Measurements from ENCODE around the gene LTA4H. TPM values are rescaled to one million over a fixed set of nuclear protein-coding genes. Genes with fewer than 3 reads are reported as not detected.

LTA4H gene
- total RNA-seq, 1 experiment from 2014 or later: 118 TPM

GRCh38 chr12:95998611-95999286 is 36.6 kb downstream of the LTA4H start:
- Histone ChIP-seq H3K4me1 (replicated peaks; ENCODE audit: insufficient read depth) (peaks cover 39% of the 10 kb centered on the region), H3K36me3 (ENCODE audit: low read depth) (peaks cover 3% of the 10 kb centered on the region; the same call in 1 of the 2 replicates), H3K4me3 (no peak overlapping the region), H3K4me2 (0 out of 2 replicates have a peak overlapping the region, but pooled peaks have one; percentile 60), H4K20me1 (ENCODE audit: insufficient read depth) (no peaks in the 10 kb centered on the region), H3K9me3 (ENCODE audit: insufficient read depth, low read depth) (no peaks in the 10 kb centered on the region), H3K79me2 (ENCODE audit: low read depth) (no peaks in the 10 kb centered on the region), H3F3A (ENCODE audit: insufficient read depth, low read depth) (peaks cover 36% of the 10 kb centered on the region), H3K9me2 (ENCODE audit: insufficient read depth) (no peaks in the 10 kb centered on the region), H2AFZ (no peak overlapping the region), H3K27me3 (ENCODE audit: insufficient read depth, low read depth) (no peaks in the 10 kb centered on the region), H3K27ac (peak overlapping the region; percentile 37)
- TF ChIP-seq EZH2 (IDR thresholded peaks at IDR 0.05; ENCODE audit: low read depth): no peak
- TF ChIP-seq CTCF (conservative IDR thresholded peaks at IDR 0.05): peak; percentile 75
- intact Hi-C loops (cut with micrococcal nuclease; ENCODE audit: unreplicated experiment): no loop called here
- TSS peak; percentile 15 for BruUV-seq (replicated peaks)
- CTCF ChIA-PET: interaction anchor here (0.5 to 0.9 kb wide), 7 partner anchors 58 to 1473 kb away, joined by 3 to 8 read pairs (median 4); no protein-coding TSS in a partner anchor
- no peak for DNase-seq
- POLR2A ChIA-PET (ENCODE audit: unreplicated experiment): interaction anchor here (0.5 to 0.6 kb wide), 3 partner anchors 14 to 525 kb away, joined by 3 to 18 read pairs (median 4); no protein-coding TSS in a partner anchor

GRCh38 chr12:95997911-95998510 is 37.4 kb downstream of the LTA4H start:
- Histone ChIP-seq H3K9me2 (ENCODE audit: insufficient read depth) (no peaks in the 10 kb centered on the region), H3K4me3 (no peak overlapping the region), H3K36me3 (ENCODE audit: low read depth) (no peaks in the 10 kb centered on the region), H3K27me3 (ENCODE audit: insufficient read depth, low read depth) (no peaks in the 10 kb centered on the region), H3K4me1 (replicated peaks; ENCODE audit: insufficient read depth) (peaks cover 39% of the 10 kb centered on the region), H2AFZ (no peak overlapping the region), H3K9me3 (ENCODE audit: insufficient read depth, low read depth) (no peaks in the 10 kb centered on the region), H3K27ac (peak overlapping the region; percentile 48), H3K4me2 (peak overlapping the region; percentile 60; the same call in 1 of the 2 replicates), H3F3A (ENCODE audit: insufficient read depth, low read depth) (peaks cover 36% of the 10 kb centered on the region), H4K20me1 (ENCODE audit: insufficient read depth) (no peaks in the 10 kb centered on the region), H3K79me2 (ENCODE audit: low read depth) (no peaks in the 10 kb centered on the region)
- POLR2A ChIA-PET (ENCODE audit: unreplicated experiment): interaction anchor here (0.6 kb wide), 2 partner anchors 133 to 525 kb away, joined by 3 to 18 read pairs; no protein-coding TSS in a partner anchor
- peak in 1 of 2 experiments; percentile 75 for DNase-seq
- intact Hi-C loops (cut with micrococcal nuclease; ENCODE audit: unreplicated experiment): no loop called here
- BruUV-seq (replicated peaks): no TSS peak
- TF ChIP-seq EZH2 (IDR thresholded peaks at IDR 0.05; ENCODE audit: low read depth) (no peak), CTCF (conservative IDR thresholded peaks at IDR 0.05) (no peak)
- CTCF ChIA-PET: interaction anchor here (0.5 to 0.9 kb wide), 6 partner anchors 57 to 1473 kb away, joined by 3 to 8 read pairs (median 4); no protein-coding TSS in a partner anchor

- Histone ChIP-seq H2AFZ (no peak overlapping the region), H3K27ac (peak overlapping the region; percentile 48), H4K20me1 (ENCODE audit: insufficient read depth) (no peaks in the 10 kb centered on the region), H3F3A (ENCODE audit: insufficient read depth, low read depth) (peaks cover 36% of the 10 kb centered on the region), H3K4me2 (peak overlapping the region; percentile 60), H3K79me2 (ENCODE audit: low read depth) (no peaks in the 10 kb centered on the region), H3K36me3 (ENCODE audit: low read depth) (no peaks in the 10 kb centered on the region), H3K27me3 (ENCODE audit: insufficient read depth, low read depth) (no peaks in the 10 kb centered on the region), H3K9me3 (ENCODE audit: insufficient read depth, low read depth) (no peaks in the 10 kb centered on the region), H3K9me2 (ENCODE audit: insufficient read depth) (no peaks in the 10 kb centered on the region), H3K4me1 (replicated peaks; ENCODE audit: insufficient read depth) (peaks cover 39% of the 10 kb centered on the region), H3K4me3 (no peak overlapping the region)
- DNase-seq: peak in 1 of 2 experiments; percentile 69
- ChIA-PET CTCF (no interaction called here), POLR2A (ENCODE audit: unreplicated experiment) (interaction anchor here (0.6 kb wide), 1 partner anchor 279 kb away, joined by 3 read pairs; no protein-coding TSS in a partner anchor)
- BruUV-seq (replicated peaks): no TSS peak
- intact Hi-C loops (cut with micrococcal nuclease; ENCODE audit: unreplicated experiment): no loop called here
- TF ChIP-seq CTCF (conservative IDR thresholded peaks at IDR 0.05) (no peak), EZH2 (IDR thresholded peaks at IDR 0.05; ENCODE audit: low read depth) (no peak)
Observed at GRCh38 chr12:95997276-95997675, 38.1 kb downstream of the LTA4H start.

Measured in PC-9 (cell line).